ENCODE data around the gene IGF2.

DNA sequence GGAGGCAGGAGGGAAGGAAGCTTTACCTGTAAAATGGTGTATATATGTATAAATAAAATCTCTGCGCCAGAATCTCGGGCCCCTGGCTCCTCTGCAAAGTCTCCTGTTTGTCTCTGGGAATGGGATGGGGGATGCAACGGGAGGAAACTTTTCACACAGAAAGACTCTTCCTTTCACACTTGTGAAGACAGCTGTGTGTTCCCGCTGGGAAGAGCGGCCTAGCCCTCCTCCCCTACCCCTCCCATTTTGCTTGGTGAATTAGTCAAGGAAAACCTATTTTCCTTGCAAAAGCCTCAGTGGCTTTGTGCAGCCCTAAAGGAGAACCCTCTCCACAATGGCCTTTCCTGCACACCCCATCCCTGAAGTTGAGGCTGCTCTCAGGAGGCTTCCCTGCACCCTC, 9.4 kb upstream of the IGF2 start:
- TF ChIP-seq ZNF274 (IDR thresholded peaks at IDR 0.05; ENCODE audit: low read depth, low read length) (no peak), YY1 (IDR thresholded peaks at IDR 0.05; ENCODE audit: insufficient read depth, insufficient read length) (no peak)
